HCT116 (cell line): Measurements from ENCODE around the gene GALNT7. TPM values are rescaled to one million over a fixed set of nuclear protein-coding genes. Genes with fewer than 3 reads are reported as not detected.

Source experiments
- ATAC-seq: fragments of 200-7000 bp; cut with Tn5 transposase; 2 replicates; pipeline ENCODE4 v1.9.1; 2020; ENCODE audit warnings: mild to moderate bottlenecking, moderate library complexity
- BruUV-seq: library from RNA; stranded (reverse); fragments of 400-500 nt; replicated peaks from 2 replicates; lab custom pipeline; 2021; lab: Mats Ljungman, UMichigan
- CTCF ChIA-PET: fragments of 300-600 bp; sonication (Branson Sonifier 250); formaldehyde crosslinking; loops from one replicate; lab custom pipeline; 2021; ENCODE audit warnings: antibody characterized with exemption; lab: Charles Lee
- POLR2A ChIA-PET: fragments of 300-600, 350-600 bp; sonication (Branson Sonifier 250); formaldehyde crosslinking; loops from one replicate; lab custom pipeline; 2021; ENCODE audit warnings: antibody characterized with exemption; lab: Charles Lee
- RAD21 ChIA-PET, 2 experiments: fragments of 300-600 bp; sonication (Branson Sonifier 250); formaldehyde crosslinking; loops; one replicate each; lab custom pipeline; 2023; ENCODE audit warnings: low total read pairs in 2 of 2; ENCODE audit not compliant: uncharacterized antibody in 2 of 2, unreplicated experiment in 2 of 2, low non-redundant PET in 1 of 2; lab: Charles Lee
- DNase-seq: peaks from one replicate; pipeline ENCODE4 v3.0.0-alpha.2; 2010; ENCODE audit warnings: low read depth, low spot score
- H2AFZ ChIP-seq: fragments of 200-600 bp; shearing (Covaris generic), sonication (generic); 2 replicates; pipeline ENCODE4 v1.6.1; 2017; ENCODE audit warnings: low read depth, mixed run types, mixed read lengths, antibody characterized with exemption, low read length; ENCODE audit not compliant: poor library complexity, severe bottlenecking
- H3K27ac ChIP-seq: 2 replicates; pipeline ENCODE4 v1.5.1; 2012; ENCODE audit warnings: low read depth, low read length
- H3K27me3 ChIP-seq: fragments of 200-600 bp; sonication (generic); 2 replicates; pipeline ENCODE4 v1.6.1; 2016; ENCODE audit warnings: mixed run types, low read length, mixed read lengths; ENCODE audit not compliant: insufficient read depth
- H3K36me3 ChIP-seq, 2 experiments: fragments of 200-500 bp in 1 of 2; fragments of 200-600 bp in 1 of 2; sonication (Bioruptor generic) in 1 of 2; sonication (generic) in 1 of 2; 2 replicates each; pipeline versions ENCODE4 v1.5.1 to v1.6.1; 2014 to 2016; ENCODE audit warnings: low read length in 2 of 2, inconsistent platforms in 1 of 2, mixed read lengths in 1 of 2, mixed run types in 1 of 2; ENCODE audit not compliant: insufficient read depth in 2 of 2, control insufficient read depth in 1 of 2
- H3K4me1 ChIP-seq, 2 experiments: fragments of 200-600 bp in 1 of 2; sonication (generic) in 1 of 2; 2 replicates each; pipeline versions ENCODE4 v1.5.1 to v1.6.1; 2012 to 2017; ENCODE audit warnings: low read length in 2 of 2, inconsistent platforms in 1 of 2, mild to moderate bottlenecking in 1 of 2, mixed read lengths in 1 of 2, mixed run types in 1 of 2, moderate library complexity in 1 of 2; ENCODE audit not compliant: insufficient read depth in 2 of 2, control insufficient read depth in 1 of 2
- H3K4me2 ChIP-seq: fragments of 200-600 bp; sonication (generic); 2 replicates; pipeline ENCODE4 v1.6.1; 2017; ENCODE audit warnings: mixed run types, low read length, mixed read lengths
- H3K4me3 ChIP-seq, 2 experiments: fragments of 200-600 bp in 1 of 2; sonication (generic) in 1 of 2; replicated peaks in 1 of 2; 2 replicates each; pipeline ENCODE4 v1.5.1; 2011 to 2016; ENCODE audit warnings: low read length in 2 of 2, control low read depth in 1 of 2, low read depth in 1 of 2, mild to moderate bottlenecking in 1 of 2, mixed read lengths in 1 of 2, mixed run types in 1 of 2
- H3K79me2 ChIP-seq: fragments of 200-600 bp; sonication (generic); 2 replicates; pipeline ENCODE4 v1.6.1; 2017; ENCODE audit warnings: mild to moderate bottlenecking, mixed run types, low read length, moderate library complexity, mixed read lengths; ENCODE audit not compliant: insufficient read depth
- H3K9ac ChIP-seq: fragments of 200-600 bp; sonication (generic); 2 replicates; pipeline ENCODE4 v1.6.1; 2016; ENCODE audit warnings: low read length, mixed read lengths
- H3K9me2 ChIP-seq: fragments of 200-600 bp; sonication (generic), shearing (Covaris generic); 2 replicates; pipeline ENCODE4 v1.6.1; 2017; ENCODE audit warnings: mixed run types, mild to moderate bottlenecking, moderate library complexity; ENCODE audit not compliant: insufficient read depth
- H3K9me3 ChIP-seq, 2 experiments: fragments of 200-500 bp in 1 of 2; fragments of 200-600 bp in 1 of 2; sonication (Bioruptor generic) in 1 of 2; sonication (generic) in 1 of 2; 2 replicates each; pipeline ENCODE4 v1.6.1; 2014 to 2017; ENCODE audit warnings: low read length in 2 of 2, mixed read lengths in 2 of 2, inconsistent platforms in 1 of 2, low read depth in 1 of 2, mild to moderate bottlenecking in 1 of 2, mixed run types in 1 of 2, moderate library complexity in 1 of 2; ENCODE audit not compliant: control insufficient read depth in 1 of 2, insufficient read depth in 1 of 2
- H4K20me1 ChIP-seq: fragments of 200-600 bp; sonication (generic), shearing (Covaris generic); 2 replicates; pipeline ENCODE4 v1.6.1; 2017; ENCODE audit warnings: mixed run types, mild to moderate bottlenecking, moderate library complexity; ENCODE audit not compliant: insufficient read depth
- EZH2phosphoT487 ChIP-seq: fragments of 200-600 bp; IDR thresholded peaks from 2 replicates; pipeline ENCODE4 v1.6.1; 2018; ENCODE audit warnings: antibody characterized with exemption, borderline replicate concordance
- SRF ChIP-seq: IDR thresholded peaks from 2 replicates; pipeline ENCODE4 v1.6.1; 2012; ENCODE audit warnings: low read depth
- TCF7L2 ChIP-seq: IDR thresholded peaks from 2 replicates; pipeline ENCODE4 v1.7.0; 2011; ENCODE audit warnings: borderline replicate concordance, inconsistent platforms; ENCODE audit not compliant: insufficient read depth, insufficient read length; ENCODE audit errors: extremely low read depth
- ZFX ChIP-seq: fragments of 450-650 bp; IDR thresholded peaks from 2 replicates; pipeline ENCODE4 v1.6.1; 2017
- ZNF274 ChIP-seq: fragments of 200-500 bp; sonication (Bioruptor generic); IDR thresholded peaks from 2 replicates; pipeline ENCODE4 v1.6.1; 2014; ENCODE audit warnings: mild to moderate bottlenecking, low read depth, low read length, inconsistent platforms
- intact Hi-C: fragments of 100-400 bp; cut with micrococcal nuclease; formaldehyde crosslinking; loops from 2 replicates; pipeline ENCODE4 v1.10.0; 2022
- total RNA-seq: library from RNA; stranded (reverse); gene quantifications from one replicate; pipeline ENCODE4 v1.2.1, GENCODE V29; 2021; ENCODE audit not compliant: unreplicated experiment
- TF ChIP-seq, protein P1 (sequence below): IDR thresholded peaks from 2 replicates; pipeline ENCODE4 v1.6.1; 2012; ENCODE audit warnings: low read depth
- TF ChIP-seq, protein P2 (sequence below): IDR thresholded peaks from 2 replicates; pipeline ENCODE4 v1.6.1; 2011; ENCODE audit warnings: mild to moderate bottlenecking, low read length, moderate library complexity; ENCODE audit not compliant: insufficient replicate concordance; ENCODE audit errors: extremely low read depth

Gene GALNT7
- total RNA-seq, 1 experiment from 2014 or later = 21.3 TPM

DNA sequence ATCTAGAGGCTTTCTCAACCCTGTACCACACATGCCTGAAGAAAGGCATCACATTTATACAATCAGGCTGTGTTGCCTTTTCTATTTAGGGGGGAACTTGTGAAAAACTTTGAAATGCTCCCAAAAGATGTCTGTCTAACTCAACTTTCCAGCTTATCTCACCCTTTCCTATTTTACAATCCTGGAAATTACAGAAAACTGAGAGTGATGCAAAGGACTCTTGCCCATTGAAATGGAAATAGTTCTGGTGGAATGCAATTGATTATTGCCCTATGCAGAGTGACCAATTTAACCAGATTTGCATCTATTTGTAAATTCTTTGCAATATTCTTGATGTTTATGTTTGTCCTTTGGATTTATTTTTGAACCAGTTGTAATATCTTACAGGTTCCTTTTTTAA is 77.3 kb downstream of the GALNT7 start:
- TF ChIP-seq TCF7L2 = no peak
- TF ChIP-seq ZNF274 = no peak
- TF ChIP-seq, protein P1, sequence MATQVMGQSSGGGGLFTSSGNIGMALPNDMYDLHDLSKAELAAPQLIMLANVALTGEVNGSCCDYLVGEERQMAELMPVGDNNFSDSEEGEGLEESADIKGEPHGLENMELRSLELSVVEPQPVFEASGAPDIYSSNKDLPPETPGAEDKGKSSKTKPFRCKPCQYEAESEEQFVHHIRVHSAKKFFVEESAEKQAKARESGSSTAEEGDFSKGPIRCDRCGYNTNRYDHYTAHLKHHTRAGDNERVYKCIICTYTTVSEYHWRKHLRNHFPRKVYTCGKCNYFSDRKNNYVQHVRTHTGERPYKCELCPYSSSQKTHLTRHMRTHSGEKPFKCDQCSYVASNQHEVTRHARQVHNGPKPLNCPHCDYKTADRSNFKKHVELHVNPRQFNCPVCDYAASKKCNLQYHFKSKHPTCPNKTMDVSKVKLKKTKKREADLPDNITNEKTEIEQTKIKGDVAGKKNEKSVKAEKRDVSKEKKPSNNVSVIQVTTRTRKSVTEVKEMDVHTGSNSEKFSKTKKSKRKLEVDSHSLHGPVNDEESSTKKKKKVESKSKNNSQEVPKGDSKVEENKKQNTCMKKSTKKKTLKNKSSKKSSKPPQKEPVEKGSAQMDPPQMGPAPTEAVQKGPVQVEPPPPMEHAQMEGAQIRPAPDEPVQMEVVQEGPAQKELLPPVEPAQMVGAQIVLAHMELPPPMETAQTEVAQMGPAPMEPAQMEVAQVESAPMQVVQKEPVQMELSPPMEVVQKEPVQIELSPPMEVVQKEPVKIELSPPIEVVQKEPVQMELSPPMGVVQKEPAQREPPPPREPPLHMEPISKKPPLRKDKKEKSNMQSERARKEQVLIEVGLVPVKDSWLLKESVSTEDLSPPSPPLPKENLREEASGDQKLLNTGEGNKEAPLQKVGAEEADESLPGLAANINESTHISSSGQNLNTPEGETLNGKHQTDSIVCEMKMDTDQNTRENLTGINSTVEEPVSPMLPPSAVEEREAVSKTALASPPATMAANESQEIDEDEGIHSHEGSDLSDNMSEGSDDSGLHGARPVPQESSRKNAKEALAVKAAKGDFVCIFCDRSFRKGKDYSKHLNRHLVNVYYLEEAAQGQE = no peak
- TF ChIP-seq EZH2phosphoT487 = no peak
- no peak for TF ChIP-seq ZFX
- TF ChIP-seq SRF = no peak
- TF ChIP-seq, protein P2, sequence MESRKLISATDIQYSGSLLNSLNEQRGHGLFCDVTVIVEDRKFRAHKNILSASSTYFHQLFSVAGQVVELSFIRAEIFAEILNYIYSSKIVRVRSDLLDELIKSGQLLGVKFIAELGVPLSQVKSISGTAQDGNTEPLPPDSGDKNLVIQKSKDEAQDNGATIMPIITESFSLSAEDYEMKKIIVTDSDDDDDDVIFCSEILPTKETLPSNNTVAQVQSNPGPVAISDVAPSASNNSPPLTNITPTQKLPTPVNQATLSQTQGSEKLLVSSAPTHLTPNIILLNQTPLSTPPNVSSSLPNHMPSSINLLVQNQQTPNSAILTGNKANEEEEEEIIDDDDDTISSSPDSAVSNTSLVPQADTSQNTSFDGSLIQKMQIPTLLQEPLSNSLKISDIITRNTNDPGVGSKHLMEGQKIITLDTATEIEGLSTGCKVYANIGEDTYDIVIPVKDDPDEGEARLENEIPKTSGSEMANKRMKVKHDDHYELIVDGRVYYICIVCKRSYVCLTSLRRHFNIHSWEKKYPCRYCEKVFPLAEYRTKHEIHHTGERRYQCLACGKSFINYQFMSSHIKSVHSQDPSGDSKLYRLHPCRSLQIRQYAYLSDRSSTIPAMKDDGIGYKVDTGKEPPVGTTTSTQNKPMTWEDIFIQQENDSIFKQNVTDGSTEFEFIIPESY = no peak
- TF ChIP-seq, all 23 proteins: peak for 0
- Histone ChIP-seq H3K9me2 (no peaks in the 10 kb centered on the region), H4K20me1 (peaks cover 3% of the 10 kb centered on the region; the same call in 1 of the 2 replicates), H3K27me3 (no peaks in the 10 kb centered on the region; the same call in 1 of the 2 replicates), H2AFZ (no peak overlapping the region), H3K9ac (no peak overlapping the region), H3K4me3 (no peak overlapping the region), H3K36me3 (no peaks in the 10 kb centered on the region), H3K79me2 (peaks cover 7% of the 10 kb centered on the region; the same call in 1 of the 2 replicates), H3K9me3 (no peaks in the 10 kb centered on the region), H3K4me2 (no peak overlapping the region), H3K27ac (no peak overlapping the region), H3K4me1 (peaks cover 0 to 14% of the 10 kb centered on the region in 2 experiments; a peak in 2 of 4 replicates)
- ATAC-seq = no peak
- ChIA-PET CTCF (no interaction called here), POLR2A (no interaction called here), RAD21 (no interaction called here)
- no peak for DNase-seq
- BruUV-seq = no TSS peak
- intact Hi-C loops = no loop called here
